Endometrium (tissue), 2 donors: Measurements from ENCODE around the gene ARSJ.

Experiments
- FAIRE-seq: peaks from 2 replicates; lab custom pipeline; 2012; peaks lifted over from hg19 to GRCh38; lab: Jason Lieb, UNC
- donor health status: control.
- donor health status: control.

The ARSJ gene

GRCh38 chr4:113899271-113900070 is 80.0 kb downstream of the ARSJ start:
- FAIRE-seq, result no peak

GRCh38 chr4:113893546-113893945 is 85.9 kb downstream of the ARSJ start:
- FAIRE-seq, result no peak

DNA sequence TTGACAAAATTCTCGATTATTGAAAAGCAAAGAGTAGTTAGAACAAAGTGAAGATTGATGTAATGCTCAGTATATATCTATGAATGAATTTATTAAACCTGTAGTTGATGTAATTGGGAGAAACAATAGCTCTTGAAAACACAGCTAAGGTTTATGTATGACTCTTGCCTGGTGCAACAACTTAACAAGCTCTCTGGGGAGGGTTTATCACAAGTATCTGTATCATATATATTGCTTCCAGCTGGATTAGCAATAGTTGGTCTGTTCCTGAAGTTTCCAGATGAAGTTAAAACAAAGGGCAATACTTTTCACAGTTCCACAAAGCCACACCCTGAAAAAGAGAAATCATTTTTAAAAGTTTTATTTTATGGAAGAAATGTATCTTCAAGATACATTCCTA is 91.4 kb downstream of the ARSJ start:
- no peak for FAIRE-seq

- FAIRE-seq, result no peak
These were observed 94.2 kb downstream of the ARSJ start for GRCh38 chr4:113885291-113885690.

DNA sequence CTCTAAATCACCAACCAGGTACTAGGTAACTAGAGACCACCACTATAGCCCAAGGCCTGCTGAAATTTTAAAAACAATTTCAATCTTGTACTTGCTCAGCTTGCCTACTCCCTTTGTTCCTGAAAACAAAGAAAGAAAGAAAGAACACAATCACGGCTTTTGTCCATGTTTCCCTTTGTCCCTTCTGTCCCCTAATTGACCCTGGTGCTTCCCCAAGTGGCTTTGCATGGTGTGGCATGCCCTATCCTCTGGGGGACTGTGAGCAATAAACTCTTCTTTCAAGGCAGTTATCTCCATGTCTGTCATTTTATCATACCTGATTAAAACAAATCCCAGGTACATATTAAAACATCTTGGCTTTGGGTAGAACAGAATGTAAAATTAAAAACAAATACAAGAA is 94.8 kb downstream of the ARSJ start:
- no peak for FAIRE-seq

DNA sequence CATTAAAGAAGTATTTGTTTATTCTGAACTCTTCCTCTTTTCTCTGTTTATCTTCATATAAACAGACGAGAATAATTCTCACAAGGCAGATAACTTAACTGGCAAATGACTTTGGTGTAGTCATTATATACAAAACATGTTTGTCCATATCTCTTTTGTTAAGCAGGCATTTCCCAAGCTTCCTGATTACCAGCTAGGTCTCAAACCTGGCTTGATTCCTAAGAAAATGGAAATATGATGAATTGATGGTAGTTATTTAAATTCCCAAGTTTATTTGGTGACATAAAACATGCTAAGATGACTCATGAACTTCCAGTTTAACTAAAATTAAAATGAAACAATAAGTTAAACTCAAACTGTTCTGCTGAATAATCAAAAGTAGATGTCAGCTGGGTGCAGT is 96.8 kb downstream of the ARSJ start:
- no peak for FAIRE-seq

DNA sequence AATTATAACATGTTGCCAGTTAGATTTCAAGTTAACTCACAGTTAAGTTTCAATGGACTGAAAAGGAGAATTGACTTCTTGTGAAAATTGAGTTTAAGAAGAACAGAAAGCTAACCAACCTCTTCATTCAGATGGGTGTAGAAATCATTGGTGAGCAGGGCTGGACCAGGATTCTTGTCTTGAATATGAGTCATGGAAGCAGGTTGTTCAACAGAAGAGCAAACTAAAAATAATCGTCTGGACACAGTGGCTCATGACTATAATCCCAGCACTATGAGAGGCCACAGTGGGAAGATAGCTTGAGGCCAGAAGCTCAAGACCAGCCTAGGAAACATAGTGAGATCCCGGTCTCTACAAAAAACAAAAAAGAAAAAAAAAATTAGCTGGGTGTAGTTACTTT is 98.2 kb downstream of the ARSJ start:
- FAIRE-seq, result no peak

GRCh38 chr4:113880240-113881028 is 99.0 kb downstream of the ARSJ start:
- FAIRE-seq, result no peak

DNA sequence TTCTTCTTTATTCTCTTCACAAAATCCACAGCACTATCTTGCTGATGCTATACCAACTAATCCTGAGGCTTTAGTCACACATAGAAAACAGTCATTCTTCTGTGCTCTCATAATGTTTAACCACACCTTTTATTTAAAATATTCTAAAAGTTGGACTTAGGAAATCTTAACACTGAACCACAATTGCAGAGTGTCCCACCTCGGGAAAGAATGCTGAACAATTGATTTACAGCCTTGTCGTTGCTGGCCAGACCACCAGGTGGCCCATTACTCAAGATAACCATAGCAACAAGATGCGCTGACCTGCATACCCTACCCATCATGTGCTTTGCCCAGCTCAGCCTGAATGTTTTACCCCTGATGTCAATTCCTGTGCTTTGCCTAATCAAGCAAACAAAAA is 100.8 kb downstream of the ARSJ start:
- no peak for FAIRE-seq

GRCh38 chr4:113874480-113874879 is 105.0 kb downstream of the ARSJ start:
- no peak for FAIRE-seq

DNA sequence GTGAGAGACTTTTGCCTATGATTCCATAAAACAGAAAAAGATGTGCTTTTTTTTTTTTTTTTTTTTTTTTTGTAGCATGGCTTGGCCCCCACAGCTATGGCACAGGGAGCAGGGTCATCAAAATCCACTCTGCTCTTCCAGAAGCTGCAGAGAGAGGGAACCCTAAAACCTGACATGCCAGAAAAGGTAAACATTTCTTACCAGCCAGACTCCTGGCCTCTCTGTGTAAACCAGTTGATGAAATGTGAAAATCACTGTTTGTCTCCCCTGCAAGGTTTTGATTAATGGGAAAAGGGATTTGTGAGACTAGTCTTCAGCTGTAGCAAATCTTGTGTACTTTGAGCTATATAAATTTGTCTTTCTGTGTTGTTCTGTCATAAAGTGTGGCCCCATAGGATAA is 105.9 kb downstream of the ARSJ start:
- no peak for FAIRE-seq

DNA sequence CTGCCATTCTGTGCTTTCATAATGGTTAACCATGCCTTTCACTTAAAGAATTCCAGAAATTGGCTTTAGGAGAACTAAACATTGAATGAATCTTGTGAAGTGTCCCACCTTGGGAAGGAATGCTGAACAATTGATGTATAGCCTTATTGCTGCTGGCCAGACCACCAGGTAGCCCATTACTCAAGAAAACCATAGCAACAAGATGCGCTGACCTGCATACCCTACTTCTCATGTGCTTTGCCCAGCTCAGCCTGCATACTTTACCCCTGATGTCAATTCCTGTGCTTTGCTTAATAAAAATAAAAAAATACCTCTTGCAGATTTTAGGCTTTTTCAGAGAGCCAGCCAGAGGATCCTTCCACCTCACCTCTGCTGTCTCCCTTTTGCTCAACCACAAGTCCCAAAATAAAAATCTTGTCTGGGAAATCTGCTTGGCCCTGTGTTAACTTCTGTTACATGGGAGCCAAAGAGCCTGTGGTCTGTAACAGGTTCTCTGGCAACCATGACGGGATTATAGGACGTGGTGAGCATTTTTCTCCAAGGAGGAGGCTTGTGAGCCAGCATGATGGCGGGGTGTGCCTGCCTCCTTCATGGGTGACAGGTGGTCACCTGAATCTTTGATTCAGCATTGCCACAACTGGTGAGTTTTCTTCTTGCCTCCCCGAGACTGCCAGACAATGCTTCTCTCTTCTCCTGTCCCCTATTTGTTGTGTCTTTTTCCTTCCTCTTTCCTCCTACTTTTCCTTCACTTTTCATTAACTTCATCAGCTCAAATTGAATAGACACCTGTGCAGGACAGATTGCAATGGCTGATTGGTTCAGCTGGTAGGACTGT is 106.8 kb downstream of the ARSJ start:
- no peak for FAIRE-seq

DNA sequence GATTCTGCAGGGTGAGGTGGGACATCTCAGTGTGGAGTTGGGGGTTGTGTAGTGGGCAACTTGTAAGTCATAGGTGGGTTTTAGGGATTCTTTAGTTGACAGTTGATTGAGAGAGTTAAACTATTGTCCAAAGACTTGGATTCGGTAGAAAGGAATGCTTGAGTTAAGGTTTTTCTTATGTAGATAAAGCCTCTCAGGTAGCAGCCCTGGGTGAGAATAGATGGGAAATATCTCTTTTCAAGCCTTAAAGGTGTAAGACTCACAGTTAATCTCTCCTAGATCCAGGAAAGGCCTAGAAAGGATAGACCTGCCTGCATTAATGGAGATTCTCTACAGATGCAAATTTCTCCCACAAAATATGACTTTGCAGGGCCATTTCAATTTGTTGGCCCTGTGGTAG is 108.4 kb downstream of the ARSJ start:
- no peak for FAIRE-seq

DNA sequence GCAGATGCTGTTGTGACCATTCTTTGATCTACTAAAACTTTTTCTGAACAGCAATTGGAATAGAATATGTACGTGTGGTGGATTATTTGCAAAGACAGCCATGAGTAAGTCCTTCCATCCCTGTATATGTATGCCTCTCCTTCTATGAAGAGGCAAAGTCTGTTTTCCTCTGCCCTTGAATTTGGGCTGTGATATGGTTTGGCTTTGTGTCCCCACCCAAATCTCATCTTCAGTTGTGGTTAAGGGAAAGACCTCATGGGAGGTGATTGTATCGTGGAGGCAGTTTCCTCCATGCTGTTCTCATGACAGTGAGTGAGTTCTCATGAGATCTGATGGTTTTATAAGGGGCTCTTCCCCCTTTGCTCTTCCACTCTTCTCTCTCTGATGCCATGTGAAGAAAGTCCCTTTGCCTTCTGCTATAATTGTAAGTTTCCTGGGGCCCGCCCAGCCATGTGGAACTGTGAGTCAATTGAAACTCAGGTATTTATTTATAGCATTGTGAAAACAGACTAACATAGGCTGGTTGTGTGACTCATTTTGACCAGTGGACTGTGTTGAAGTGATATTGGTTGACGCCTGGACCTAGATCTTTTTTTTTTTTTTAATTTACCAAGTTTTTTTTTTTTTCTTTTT is 109.6 kb downstream of the ARSJ start:
- FAIRE-seq, result no peak

GRCh38 chr4:113866611-113867010 is 112.8 kb downstream of the ARSJ start:
- no peak for FAIRE-seq

DNA sequence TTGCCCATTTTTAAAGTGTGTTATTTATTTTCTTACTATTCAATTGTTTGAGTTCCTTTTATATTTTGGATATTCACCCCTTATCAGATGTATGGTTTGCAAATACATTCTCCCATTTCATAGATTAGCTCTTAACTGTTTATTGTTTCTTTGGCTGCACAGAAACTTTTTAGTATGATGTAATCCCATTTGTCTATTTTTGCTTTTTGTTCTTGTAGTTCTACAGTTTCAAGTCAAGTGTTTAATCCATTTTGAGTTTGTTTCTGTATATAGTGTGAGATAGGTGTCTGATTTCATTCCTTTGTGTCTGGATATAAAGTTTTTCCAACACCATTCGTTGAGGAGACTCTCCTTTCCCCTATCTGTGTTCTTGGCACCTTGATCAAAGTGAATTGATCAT is 120.5 kb downstream of the ARSJ start:
- FAIRE-seq, result no peak

DNA sequence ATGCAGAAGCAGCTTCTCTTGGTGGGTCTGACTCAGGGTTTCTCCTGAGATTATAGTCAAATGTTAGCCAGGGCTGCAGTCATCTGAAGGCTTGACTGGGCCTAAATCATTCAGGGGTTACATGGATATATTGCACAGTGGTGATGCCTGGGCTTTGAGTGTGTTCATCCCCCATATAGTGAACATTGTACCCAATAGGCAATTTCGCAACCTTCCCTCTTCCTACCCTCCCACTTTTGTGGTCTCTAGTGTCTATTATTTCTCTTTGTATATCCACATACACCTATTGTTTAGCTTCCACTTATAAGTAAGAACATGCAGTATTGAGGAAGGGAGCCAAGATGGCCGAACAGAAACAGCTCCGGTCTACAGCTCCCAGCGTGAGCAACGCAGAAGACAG is 127.6 kb downstream of the ARSJ start:
- FAIRE-seq, result no peak
